Activated CD8-positive, alpha-beta memory T cell treated with anti-CD3 and anti-CD28 coated beads, Interleukin-2, amount 50 U/mL, for 24 hours (primary cell): ENCODE results near the gene WNT7A.
"Not testable (repeated sequence)": the region's sequence is repeated elsewhere in the genome, so short reads cannot be mapped to it uniquely, and the experiment has no call there.

ENCODE experiments used
- DNase-seq: peaks from one replicate; pipeline ENCODE4 v3.0.0-alpha.2; 2020; ENCODE audit errors: extremely low read depth

Gene WNT7A

GRCh38 chr3:13865106-13865505, 14.8 kb downstream of the WNT7A start:
- no peak for DNase-seq

- no peak for DNase-seq
Observed at GRCh38 chr3:13863965-13864595, 15.8 kb downstream of the WNT7A start.

DNA sequence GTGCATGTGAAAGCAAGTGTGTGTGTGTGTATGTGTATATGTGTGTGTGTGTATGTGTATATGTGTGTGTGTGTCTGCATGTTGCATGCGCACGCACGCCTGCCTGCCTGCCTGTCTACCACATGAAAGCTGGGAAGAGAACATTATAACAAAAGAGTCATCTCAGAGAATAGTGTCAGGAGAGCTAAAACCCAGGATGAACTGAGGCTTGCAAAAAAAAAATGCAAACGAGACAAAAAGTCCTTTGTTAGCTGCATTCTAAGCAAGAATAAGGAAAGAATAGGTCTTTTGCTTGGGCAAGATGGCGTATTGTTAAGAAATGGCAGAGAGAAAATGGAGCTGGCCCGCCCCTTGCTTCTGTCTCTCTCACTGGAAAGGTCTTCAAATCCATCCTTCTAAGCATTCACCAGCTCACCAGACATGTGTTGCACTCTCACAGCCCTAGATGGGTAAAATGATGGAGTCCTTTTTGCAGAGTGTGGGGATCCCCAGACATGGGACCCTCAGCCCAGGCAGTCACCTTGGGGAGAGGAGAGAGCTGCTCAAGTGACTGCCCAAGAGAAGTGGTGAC, 16.4 kb downstream of the WNT7A start:
- no peak for DNase-seq

DNA sequence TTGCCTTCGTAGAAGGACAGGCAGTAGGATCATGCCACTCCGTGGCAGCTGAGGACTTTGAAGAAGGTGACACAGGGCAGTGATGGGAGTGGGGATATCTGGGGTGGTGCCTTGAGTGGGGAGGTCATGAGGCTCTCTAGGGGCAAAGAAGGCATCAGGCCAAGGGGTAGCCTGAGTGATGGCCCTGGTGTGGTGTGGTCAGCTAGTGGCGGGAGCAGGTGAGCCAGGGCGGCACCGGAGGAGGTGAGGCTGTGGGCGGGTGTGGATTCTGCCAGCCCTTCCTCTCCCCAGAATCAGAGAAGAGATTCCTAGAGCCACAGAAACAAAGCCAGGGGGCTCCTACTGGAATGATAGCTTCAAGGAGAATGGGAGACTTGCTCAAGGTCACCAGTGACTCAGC, 18.4 kb downstream of the WNT7A start:
- DNase-seq: no peak

DNA sequence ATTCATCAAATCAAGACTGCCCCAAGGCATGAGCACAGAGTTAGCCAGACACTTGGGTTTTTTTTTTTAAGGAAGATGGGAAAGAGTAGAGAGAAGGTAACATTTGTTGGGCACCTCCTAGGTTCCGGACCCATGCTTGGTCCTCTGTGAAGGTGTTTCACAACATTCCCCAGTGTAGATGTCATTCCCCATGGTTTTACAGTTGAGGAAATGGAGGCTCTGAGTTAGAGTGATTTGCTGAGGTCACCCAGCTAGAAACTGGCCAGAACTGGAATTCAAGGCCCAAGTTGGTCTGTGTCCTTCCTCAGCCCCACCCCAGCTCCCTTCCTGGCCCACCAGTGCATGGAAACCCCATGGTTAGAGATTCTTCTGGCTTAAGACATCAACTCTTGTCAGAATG, 19.9 kb downstream of the WNT7A start:
- no peak for DNase-seq

- no peak for DNase-seq
Observed at GRCh38 chr3:13858768-13859520, 20.9 kb downstream of the WNT7A start.

GRCh38 chr3:13857702-13858380, 22.0 kb downstream of the WNT7A start:
- no peak for DNase-seq

DNA sequence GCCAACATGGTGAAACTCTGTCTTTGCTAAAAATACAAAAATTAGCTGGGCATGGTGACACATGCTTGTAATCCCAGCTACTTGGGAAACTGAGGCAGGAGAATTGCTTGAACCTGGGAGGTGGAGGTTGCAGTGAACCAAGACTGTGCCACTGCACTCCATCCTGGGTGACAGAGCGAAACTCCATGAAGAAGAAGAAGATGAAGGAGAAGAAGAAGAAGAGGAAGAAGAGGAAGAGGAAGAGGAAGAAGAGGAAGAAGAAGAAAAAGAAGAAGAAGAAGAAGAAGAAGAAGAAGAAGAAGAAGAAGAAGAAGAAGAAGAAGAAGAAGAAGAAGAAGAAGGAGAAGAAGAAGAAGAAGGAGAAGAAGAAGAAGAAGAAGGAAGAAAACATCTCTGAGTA, 23.2 kb downstream of the WNT7A start:
- DNase-seq: not testable (repeated sequence)

DNA sequence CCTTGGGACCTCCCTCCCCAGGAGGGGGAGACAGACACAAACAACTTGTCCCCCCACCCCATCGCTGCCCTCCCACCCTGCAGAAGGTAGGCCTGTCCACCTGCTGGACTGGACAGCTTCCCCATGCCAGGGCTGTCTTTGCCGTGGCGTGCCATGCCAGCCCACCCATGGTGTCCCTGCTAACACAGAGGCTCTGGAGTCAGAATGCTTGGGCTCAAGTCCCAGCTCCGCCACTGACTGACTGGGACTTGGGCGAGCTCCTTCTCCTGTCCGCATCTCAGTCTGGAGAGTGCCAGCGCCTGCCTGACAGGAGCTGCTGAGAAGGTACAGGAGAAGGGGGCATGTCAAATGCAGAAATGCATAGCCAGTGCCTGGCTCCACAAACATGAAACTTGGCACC, 23.9 kb downstream of the WNT7A start:
- DNase-seq: no peak

- no peak for DNase-seq
Observed at GRCh38 chr3:13854492-13854891, 25.4 kb downstream of the WNT7A start.

- no peak for DNase-seq
Observed at GRCh38 chr3:13853978-13854296, 25.9 kb downstream of the WNT7A start.

GRCh38 chr3:13853256-13853977, 26.5 kb downstream of the WNT7A start:
- no peak for DNase-seq

DNA sequence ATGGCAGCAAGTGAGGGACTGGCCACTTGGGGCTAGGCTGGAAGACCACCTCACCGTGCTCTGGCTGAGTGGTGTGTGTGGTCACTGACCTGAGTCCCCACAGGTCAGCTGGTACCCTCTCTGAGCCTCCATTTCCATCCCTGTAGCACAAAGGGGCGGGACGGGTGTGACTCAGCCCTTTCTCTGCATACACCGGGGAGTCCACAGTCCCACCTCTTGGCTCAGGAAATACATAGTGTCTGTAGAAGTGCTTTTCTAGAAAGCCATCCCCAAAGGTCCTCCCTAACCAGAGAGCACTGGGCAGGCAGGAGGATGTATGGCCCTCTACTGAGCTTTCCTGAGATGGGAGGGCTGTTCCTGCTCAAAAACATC, 27.2 kb downstream of the WNT7A start:
- DNase-seq: no peak

DNA sequence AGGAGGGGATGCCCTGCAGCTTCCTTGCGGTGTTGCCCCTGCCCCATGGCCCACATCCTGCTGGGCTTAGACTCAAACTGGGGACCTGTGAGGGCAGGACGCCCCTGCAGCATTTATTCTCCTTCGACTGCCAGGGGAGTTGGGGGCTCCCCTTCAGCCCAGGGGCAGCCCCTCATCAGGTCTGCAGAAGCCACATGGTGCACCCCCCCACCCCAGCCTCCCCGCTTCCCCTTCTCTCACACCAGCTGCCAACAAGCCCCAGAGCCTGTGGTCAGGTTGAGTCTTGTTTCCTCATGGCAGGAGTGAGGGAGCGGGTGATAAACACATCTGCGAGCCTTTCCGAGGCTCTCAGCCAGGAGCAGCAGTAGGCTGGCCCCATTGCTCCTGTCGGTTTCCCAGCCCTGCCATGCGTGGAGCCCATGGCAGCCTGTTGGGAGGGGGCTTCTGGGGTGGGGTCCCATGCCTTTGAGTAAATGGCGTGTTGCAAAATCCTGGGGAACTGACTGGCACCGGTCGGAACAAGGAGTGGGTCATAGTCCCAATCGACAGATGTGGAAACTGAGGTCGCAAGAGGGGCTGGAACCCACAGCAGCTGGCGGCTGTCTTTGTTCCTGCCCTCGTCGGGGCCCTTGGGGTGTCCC, 27.8 kb downstream of the WNT7A start:
- no peak for DNase-seq

- DNase-seq: no peak
Observed at GRCh38 chr3:13851091-13851849, 28.6 kb downstream of the WNT7A start.

DNA sequence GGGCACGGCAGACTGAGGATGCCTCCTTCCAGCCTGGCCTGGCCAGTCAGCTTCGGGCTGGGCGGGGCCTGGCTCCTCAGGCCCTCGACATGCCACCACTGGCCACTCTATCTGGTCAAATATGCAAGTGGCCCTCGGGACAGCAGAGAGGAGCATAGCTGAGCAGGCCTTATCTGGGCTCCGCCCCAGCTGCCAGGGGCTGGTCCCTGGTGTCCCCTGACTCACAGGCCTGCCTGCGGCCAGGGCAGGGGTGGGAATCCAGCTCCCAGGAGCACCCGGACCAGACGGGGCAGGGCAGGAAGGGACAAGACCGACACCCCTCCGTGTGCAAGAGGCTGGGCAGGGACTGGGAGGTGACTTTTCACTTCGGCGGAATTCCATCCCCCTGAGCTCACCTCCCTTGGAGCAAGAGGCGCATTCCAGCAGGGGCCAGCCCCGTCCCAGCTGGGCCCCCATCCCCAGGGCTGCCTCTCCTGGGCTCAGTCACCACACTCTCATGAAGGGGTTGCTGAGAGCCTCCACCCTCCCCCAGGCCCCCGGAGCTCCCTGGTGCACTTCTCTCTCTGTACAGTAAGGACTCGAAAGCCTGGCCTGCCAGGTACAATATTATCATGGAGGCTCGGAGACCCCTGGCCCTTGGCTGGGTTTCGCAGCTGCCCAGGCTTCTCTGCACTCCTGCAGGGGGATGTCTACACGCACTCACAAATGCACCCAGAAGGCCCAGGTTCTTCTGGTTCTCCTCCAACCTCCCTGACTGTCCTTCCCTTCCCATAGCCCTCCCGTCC, 29.5 kb downstream of the WNT7A start:
- no peak for DNase-seq

DNA sequence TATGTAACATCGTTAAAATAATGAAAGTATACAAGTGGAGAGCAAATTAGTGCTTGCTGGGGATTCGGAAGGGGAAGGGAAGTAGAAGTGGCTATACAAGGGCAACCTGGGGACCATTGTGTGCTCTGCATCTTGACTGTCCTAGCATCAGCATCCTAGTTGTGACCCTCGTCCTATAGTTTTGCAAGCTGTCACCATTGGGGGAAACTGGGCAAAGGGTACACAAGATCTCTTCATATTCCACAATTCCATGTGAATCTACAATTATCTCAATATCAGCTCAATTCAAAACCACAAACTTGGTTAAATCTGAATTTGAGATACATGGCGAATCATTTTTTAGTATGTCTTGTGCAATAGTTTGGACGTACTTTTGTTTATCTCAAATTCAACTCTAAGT, 30.9 kb downstream of the WNT7A start:
- DNase-seq: no peak

- DNase-seq: no peak
Observed at GRCh38 chr3:13846716-13847570, 32.9 kb downstream of the WNT7A start.

- DNase-seq: no peak
Observed at GRCh38 chr3:13846238-13846637, 33.6 kb downstream of the WNT7A start.
